GM23338 (cell line): ENCODE measurements around the gene CIRBP.

Source experiments
- CREB1 ChIP-seq: fragments of 250-450 bp; sonication (Bioruptor Pico); IDR thresholded peaks from 2 replicates; pipeline ENCODE4 v1.5.0; 2020; ENCODE audit warnings: low read depth, mild to moderate bottlenecking, moderate library complexity
- CTCF ChIP-seq, 2 experiments: fragments of 200-600 bp in 1 of 2; sonication (generic) in 1 of 2; conservative IDR thresholded peaks; 2 replicates each; pipeline versions ENCODE4 v1.5.1 to v1.6.1; 2016 to 2017; ENCODE audit warnings: antibody characterized with exemption in 2 of 2, low read depth in 2 of 2, mild to moderate bottlenecking in 2 of 2, moderate library complexity in 1 of 2
- EZH2 ChIP-seq: fragments of 200-600 bp; sonication (generic); IDR thresholded peaks from one replicate; pipeline ENCODE4 v1.8.0; 2017; ENCODE audit warnings: antibody characterized with exemption, mild to moderate bottlenecking, low read depth; ENCODE audit not compliant: unreplicated experiment
- EZH2phosphoT487 ChIP-seq: fragments of 200-600 bp; sonication (generic); IDR thresholded peaks from one replicate; pipeline ENCODE4 v1.8.1; 2018; ENCODE audit warnings: antibody characterized with exemption; ENCODE audit not compliant: unreplicated experiment
- NANOG ChIP-seq: IDR thresholded peaks from 2 replicates; pipeline ENCODE4 v1.6.1; 2016; ENCODE audit warnings: antibody characterized with exemption, borderline replicate concordance
- POLR2AphosphoS5 ChIP-seq: IDR thresholded peaks from 2 replicates; pipeline ENCODE4 v1.6.1; 2016; ENCODE audit warnings: antibody characterized with exemption, low read depth
- REST ChIP-seq: IDR thresholded peaks from one replicate; pipeline ENCODE4 v1.6.1; 2018; ENCODE audit warnings: antibody characterized with exemption; ENCODE audit not compliant: unreplicated experiment
- STAT1 ChIP-seq: IDR thresholded peaks from one replicate; pipeline ENCODE4 v1.6.1; 2016; ENCODE audit warnings: antibody characterized with exemption; ENCODE audit not compliant: unreplicated experiment
- ZNF114 ChIP-seq: fragments of 250-450 bp; sonication (Bioruptor Pico); IDR thresholded peaks from 2 replicates; pipeline ENCODE4 v1.5.0; 2020; ENCODE audit warnings: mild to moderate bottlenecking, moderate library complexity
- ZNF331 ChIP-seq: fragments of 250-450 bp; sonication (Bioruptor Pico); IDR thresholded peaks from 2 replicates; pipeline ENCODE4 v1.5.0; 2020; ENCODE audit warnings: low read depth, mild to moderate bottlenecking, moderate library complexity
- ZNF462 ChIP-seq: fragments of 250-450 bp; sonication (Bioruptor Pico); IDR thresholded peaks from 2 replicates; pipeline ENCODE4 v1.5.0; 2020; ENCODE audit warnings: mild to moderate bottlenecking, moderate library complexity
- TF ChIP-seq, protein P1 (sequence below): IDR thresholded peaks from 2 replicates; pipeline ENCODE4 v1.6.1; 2016; ENCODE audit warnings: antibody characterized with exemption

GRCh38 chr19:1278074-1278473, 8.9 kb downstream of the CIRBP start:
- no peak for TF ChIP-seq CTCF (conservative IDR thresholded peaks at IDR 0.05; ENCODE audit: low read depth in 2 of 2)
- TF ChIP-seq EZH2 = no peak
- TF ChIP-seq POLR2AphosphoS5 = no peak
- TF ChIP-seq REST = no peak
- TF ChIP-seq EZH2phosphoT487 = no peak
- TF ChIP-seq, protein P1, sequence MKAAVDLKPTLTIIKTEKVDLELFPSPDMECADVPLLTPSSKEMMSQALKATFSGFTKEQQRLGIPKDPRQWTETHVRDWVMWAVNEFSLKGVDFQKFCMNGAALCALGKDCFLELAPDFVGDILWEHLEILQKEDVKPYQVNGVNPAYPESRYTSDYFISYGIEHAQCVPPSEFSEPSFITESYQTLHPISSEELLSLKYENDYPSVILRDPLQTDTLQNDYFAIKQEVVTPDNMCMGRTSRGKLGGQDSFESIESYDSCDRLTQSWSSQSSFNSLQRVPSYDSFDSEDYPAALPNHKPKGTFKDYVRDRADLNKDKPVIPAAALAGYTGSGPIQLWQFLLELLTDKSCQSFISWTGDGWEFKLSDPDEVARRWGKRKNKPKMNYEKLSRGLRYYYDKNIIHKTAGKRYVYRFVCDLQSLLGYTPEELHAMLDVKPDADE = no peak
- TF ChIP-seq ZNF114 (CRISPR knock-in tag) = no peak
- no peak for TF ChIP-seq NANOG
- TF ChIP-seq STAT1 = no peak
- TF ChIP-seq ZNF331 (CRISPR knock-in tag) = no peak
- no peak for TF ChIP-seq ZNF462 (CRISPR knock-in tag)
- TF ChIP-seq CREB1 (CRISPR knock-in tag) = no peak
